Measurements from ENCODE around the gene SLC18A2. TPM values are rescaled to one million over a fixed set of nuclear protein-coding genes. Genes with fewer than 3 reads are reported as not detected.

Gene SLC18A2
- total RNA-seq, 1 experiment from 2014 or later, result not detected

- CTCF ChIA-PET, result interaction anchor here (0.6 kb wide), 1 partner anchor 61 kb away, joined by 3 read pairs; no protein-coding TSS in a partner anchor
- intact Hi-C loops (cut with micrococcal nuclease; ENCODE audit: unreplicated experiment), result no loop called here
- no TSS peak for BruUV-seq (replicated peaks)
These were observed 20.6 kb downstream of the SLC18A2 start for GRCh38 chr10:117261501-117261900.

GRCh38 chr10:117262291-117262902, 21.5 kb downstream of the SLC18A2 start:
- no peaks in the 10 kb centered on the region for H3K9me3 Mint-ChIP-seq (ENCODE audit: low read depth, unreplicated experiment)
- no peaks in the 10 kb centered on the region for H3K36me3 Mint-ChIP-seq (ENCODE audit: insufficient read depth, unreplicated experiment)
- H3K27ac Mint-ChIP-seq (ENCODE audit: unreplicated experiment), result no peak overlapping the region
- DNase-seq, result no peak
- CTCF ChIA-PET, result no interaction called here
- H3K4me3 Mint-ChIP-seq (ENCODE audit: low read depth, unreplicated experiment), result no peak overlapping the region
- no TSS peak for BruUV-seq (replicated peaks)
- H3K4me1 Mint-ChIP-seq (ENCODE audit: low read depth, unreplicated experiment), result no peaks in the 10 kb centered on the region
- H3K27me3 Mint-ChIP-seq (ENCODE audit: unreplicated experiment), result peaks cover 29% of the 10 kb centered on the region
- TF ChIP-seq CTCF (IDR thresholded peaks at IDR 0.05; ENCODE audit: unreplicated experiment), result no peak
- intact Hi-C loops (cut with micrococcal nuclease; ENCODE audit: unreplicated experiment), result no loop called here

More at GRCh38 chr10:117261501-117261900, 20.6 kb downstream of the SLC18A2 start:
- no peaks in the 10 kb centered on the region for H3K4me1 Mint-ChIP-seq (ENCODE audit: low read depth, unreplicated experiment)
- no peak overlapping the region for H3K27ac Mint-ChIP-seq (ENCODE audit: unreplicated experiment)
- H3K36me3 Mint-ChIP-seq (ENCODE audit: insufficient read depth, unreplicated experiment), result no peaks in the 10 kb centered on the region
- H3K9me3 Mint-ChIP-seq (ENCODE audit: low read depth, unreplicated experiment), result no peaks in the 10 kb centered on the region
- peaks cover 29% of the 10 kb centered on the region for H3K27me3 Mint-ChIP-seq (ENCODE audit: unreplicated experiment)
- no peak for TF ChIP-seq CTCF (IDR thresholded peaks at IDR 0.05; ENCODE audit: unreplicated experiment)
- no peak overlapping the region for H3K4me3 Mint-ChIP-seq (ENCODE audit: low read depth, unreplicated experiment)
- DNase-seq, result no peak

- H3K27ac Mint-ChIP-seq (ENCODE audit: unreplicated experiment), result no peak overlapping the region
- H3K4me3 Mint-ChIP-seq (ENCODE audit: low read depth, unreplicated experiment), result no peak overlapping the region
- no peaks in the 10 kb centered on the region for H3K4me1 Mint-ChIP-seq (ENCODE audit: low read depth, unreplicated experiment)
- no TSS peak for BruUV-seq (replicated peaks)
- no peak for DNase-seq
- H3K9me3 Mint-ChIP-seq (ENCODE audit: low read depth, unreplicated experiment), result no peaks in the 10 kb centered on the region
- peaks cover 29% of the 10 kb centered on the region for H3K27me3 Mint-ChIP-seq (ENCODE audit: unreplicated experiment)
- CTCF ChIA-PET, result no interaction called here
- H3K36me3 Mint-ChIP-seq (ENCODE audit: insufficient read depth, unreplicated experiment), result no peaks in the 10 kb centered on the region
- intact Hi-C loops (cut with micrococcal nuclease; ENCODE audit: unreplicated experiment), result no loop called here
- no peak for TF ChIP-seq CTCF (IDR thresholded peaks at IDR 0.05; ENCODE audit: unreplicated experiment)
These were observed 22.0 kb downstream of the SLC18A2 start for GRCh38 chr10:117262903-117263293.

- no peak overlapping the region for H3K4me3 Mint-ChIP-seq (ENCODE audit: low read depth, unreplicated experiment)
- no TSS peak for BruUV-seq (replicated peaks)
- peaks cover 10% of the 10 kb centered on the region for H3K27me3 Mint-ChIP-seq (ENCODE audit: unreplicated experiment)
- DNase-seq, result no peak
- intact Hi-C loops (cut with micrococcal nuclease; ENCODE audit: unreplicated experiment), result no loop called here
- no peak overlapping the region for H3K27ac Mint-ChIP-seq (ENCODE audit: unreplicated experiment)
- CTCF ChIA-PET, result no interaction called here
- H3K4me1 Mint-ChIP-seq (ENCODE audit: low read depth, unreplicated experiment), result no peaks in the 10 kb centered on the region
- no peak for TF ChIP-seq CTCF (IDR thresholded peaks at IDR 0.05; ENCODE audit: unreplicated experiment)
- no peaks in the 10 kb centered on the region for H3K9me3 Mint-ChIP-seq (ENCODE audit: low read depth, unreplicated experiment)
- no peaks in the 10 kb centered on the region for H3K36me3 Mint-ChIP-seq (ENCODE audit: insufficient read depth, unreplicated experiment)
These were observed 23.9 kb downstream of the SLC18A2 start for GRCh38 chr10:117264782-117265181.

All from Calu3 (cell line).